ENCODE data around the gene WWTR1. TPM values are rescaled to one million over a fixed set of nuclear protein-coding genes. Genes with fewer than 3 reads are reported as not detected.

The WWTR1 gene
- total RNA-seq, 1 experiment from 2014 or later = 25.5 TPM

DNA sequence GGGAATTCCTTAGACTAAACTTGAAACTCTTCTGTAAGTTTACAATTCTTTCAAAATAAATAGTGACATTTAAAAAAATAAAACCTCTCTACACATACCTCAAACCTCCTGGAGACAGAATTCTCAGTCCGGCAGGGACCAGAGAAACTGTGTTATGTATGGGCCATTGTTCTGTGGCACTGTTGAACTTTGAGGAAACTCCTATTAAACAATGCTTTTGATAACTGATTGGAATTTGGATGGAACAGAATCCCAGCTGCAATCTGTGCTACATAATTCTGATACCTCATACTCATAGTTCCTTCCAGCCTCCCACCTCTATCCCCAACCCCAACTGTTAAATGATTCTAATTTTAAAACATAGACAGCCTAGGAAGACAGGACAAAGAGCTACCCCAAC, 98.3 kb downstream of the WWTR1 start:
- Mint-ChIP-seq H3K9me3 (no peaks in the 10 kb centered on the region), H3K27ac (no peak overlapping the region), H3K4me1 (peaks cover 56% of the 10 kb centered on the region), H3K27me3 (ENCODE audit: low read depth) (no peaks in the 10 kb centered on the region), H3K4me3 (no peak overlapping the region), H3K36me3 (no peaks in the 10 kb centered on the region)
- ChIA-PET POLR2A (interaction anchor here (0.6 kb wide), 1 partner anchor 165 kb away, joined by 3 read pairs; no protein-coding TSS in a partner anchor), CTCF (interaction anchor here (1.0 to 1.9 kb wide), 3 partner anchors 9 to 212 kb away, joined by 3 to 12 read pairs (median 3); no protein-coding TSS in a partner anchor)
- no peak for TF ChIP-seq ZNF138 (CRISPR knock-in tag; conservative IDR thresholded peaks at IDR 0.05)
- no peak for TF ChIP-seq ZNF219 (CRISPR knock-in tag; IDR thresholded peaks at IDR 0.05; ENCODE audit: borderline replicate concordance)
- no peak for TF ChIP-seq NFATC4 (CRISPR knock-in tag; IDR thresholded peaks at IDR 0.05)
- TF ChIP-seq JAZF1 (CRISPR knock-in tag; IDR thresholded peaks at IDR 0.05) = no peak
- TF ChIP-seq, protein P1, sequence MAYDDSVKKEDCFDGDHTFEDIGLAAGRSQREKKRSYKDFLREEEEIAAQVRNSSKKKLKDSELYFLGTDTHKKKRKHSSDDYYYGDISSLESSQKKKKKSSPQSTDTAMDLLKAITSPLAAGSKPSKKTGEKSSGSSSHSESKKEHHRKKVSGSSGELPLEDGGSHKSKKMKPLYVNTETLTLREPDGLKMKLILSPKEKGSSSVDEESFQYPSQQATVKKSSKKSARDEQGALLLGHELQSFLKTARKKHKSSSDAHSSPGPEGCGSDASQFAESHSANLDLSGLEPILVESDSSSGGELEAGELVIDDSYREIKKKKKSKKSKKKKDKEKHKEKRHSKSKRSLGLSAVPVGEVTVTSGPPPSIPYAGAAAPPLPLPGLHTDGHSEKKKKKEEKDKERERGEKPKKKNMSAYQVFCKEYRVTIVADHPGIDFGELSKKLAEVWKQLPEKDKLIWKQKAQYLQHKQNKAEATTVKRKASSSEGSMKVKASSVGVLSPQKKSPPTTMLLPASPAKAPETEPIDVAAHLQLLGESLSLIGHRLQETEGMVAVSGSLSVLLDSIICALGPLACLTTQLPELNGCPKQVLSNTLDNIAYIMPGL (CRISPR knock-in tag; IDR thresholded peaks at IDR 0.05) = no peak
- TF ChIP-seq, protein P2, sequence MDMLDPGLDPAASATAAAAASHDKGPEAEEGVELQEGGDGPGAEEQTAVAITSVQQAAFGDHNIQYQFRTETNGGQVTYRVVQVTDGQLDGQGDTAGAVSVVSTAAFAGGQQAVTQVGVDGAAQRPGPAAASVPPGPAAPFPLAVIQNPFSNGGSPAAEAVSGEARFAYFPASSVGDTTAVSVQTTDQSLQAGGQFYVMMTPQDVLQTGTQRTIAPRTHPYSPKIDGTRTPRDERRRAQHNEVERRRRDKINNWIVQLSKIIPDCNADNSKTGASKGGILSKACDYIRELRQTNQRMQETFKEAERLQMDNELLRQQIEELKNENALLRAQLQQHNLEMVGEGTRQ (CRISPR knock-in tag; IDR thresholded peaks at IDR 0.05) = no peak
- TF ChIP-seq CREM (CRISPR knock-in tag; IDR thresholded peaks at IDR 0.05) = no peak
- TF ChIP-seq ESRRA (CRISPR knock-in tag; IDR thresholded peaks at IDR 0.05; ENCODE audit: borderline replicate concordance) = no peak
- no peak for TF ChIP-seq NR3C1 (CRISPR knock-in tag; conservative IDR thresholded peaks at IDR 0.05; ENCODE audit: low read depth)
- no peak for TF ChIP-seq RELA (CRISPR knock-in tag; IDR thresholded peaks at IDR 0.05; ENCODE audit: borderline replicate concordance)
- no peak for TF ChIP-seq ZNF416 (CRISPR knock-in tag; IDR thresholded peaks at IDR 0.05)
- no peak for TF ChIP-seq ZNF425 (CRISPR knock-in tag; conservative IDR thresholded peaks at IDR 0.05)
- TF ChIP-seq SMAD3 (CRISPR knock-in tag; IDR thresholded peaks at IDR 0.05; ENCODE audit: borderline replicate concordance) = no peak
- TF ChIP-seq IRF1 (CRISPR knock-in tag; IDR thresholded peaks at IDR 0.05) = no peak
- no peak for TF ChIP-seq FOXP4 (CRISPR knock-in tag; IDR thresholded peaks at IDR 0.05)
- no peak for TF ChIP-seq CTCF (IDR thresholded peaks at IDR 0.05)
- TF ChIP-seq FOXK1 (CRISPR knock-in tag; IDR thresholded peaks at IDR 0.05) = no peak
- DNase-seq (ENCODE audit: low spot score) = no peak
- no peak for ATAC-seq

All from WTC11 (cell line).